NCI-H187 (cell line): ENCODE data around the gene CCDC70.
A peak's percentile ranks its signal among the peaks of the same experiment; 100 is the strongest.
"Not testable (repeated sequence)": the region's sequence is repeated elsewhere in the genome, so short reads cannot be mapped to it uniquely, and the experiment has no call there.

ENCODE experiments used
- DNase-seq, 2 experiments: peaks; one replicate each; lab custom pipeline; 2025; lab: John Stamatoyannopoulos, UW

The CCDC70 gene

DNA sequence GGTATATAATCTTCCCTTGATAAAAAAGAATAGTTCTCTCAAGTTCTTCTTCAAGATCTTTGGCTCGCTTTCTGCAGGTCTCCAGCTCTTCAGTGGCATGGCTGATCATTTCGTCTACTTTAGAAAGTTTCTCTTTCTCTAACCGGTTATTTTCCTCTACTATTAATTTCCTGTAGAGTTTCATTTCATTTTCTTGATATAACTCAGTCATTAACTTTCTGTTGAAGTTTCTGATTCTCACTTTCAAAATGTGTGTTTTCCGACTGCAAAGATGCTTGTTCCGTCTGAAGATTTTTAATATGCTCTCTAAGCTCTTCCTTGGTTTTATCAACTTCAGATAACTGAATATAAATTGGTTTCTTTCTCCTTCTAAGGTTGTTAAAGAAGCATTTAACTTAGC lies 47.5 kb downstream of the CCDC70 start:
- not testable (repeated sequence) for DNase-seq

DNA sequence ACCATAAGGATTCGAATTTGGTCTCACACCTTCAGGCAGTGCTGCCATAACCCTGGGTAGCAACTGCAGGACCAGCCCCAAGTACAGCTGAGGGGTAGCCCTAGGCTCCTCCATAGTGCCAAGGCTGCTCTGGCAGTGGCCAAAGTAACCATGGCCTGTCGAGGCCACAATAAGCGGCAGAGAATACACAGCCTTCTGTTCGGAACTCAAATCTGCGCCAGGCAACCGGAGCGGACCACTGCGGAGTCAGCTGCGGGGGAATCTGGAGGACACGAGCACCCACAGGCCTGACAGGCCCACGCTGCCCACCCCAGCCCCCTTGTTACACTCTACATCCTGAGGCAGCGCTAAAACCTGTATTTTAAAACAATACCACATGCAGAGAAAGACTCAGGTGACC lies 48.7 kb downstream of the CCDC70 start:
- no peak for DNase-seq

DNA sequence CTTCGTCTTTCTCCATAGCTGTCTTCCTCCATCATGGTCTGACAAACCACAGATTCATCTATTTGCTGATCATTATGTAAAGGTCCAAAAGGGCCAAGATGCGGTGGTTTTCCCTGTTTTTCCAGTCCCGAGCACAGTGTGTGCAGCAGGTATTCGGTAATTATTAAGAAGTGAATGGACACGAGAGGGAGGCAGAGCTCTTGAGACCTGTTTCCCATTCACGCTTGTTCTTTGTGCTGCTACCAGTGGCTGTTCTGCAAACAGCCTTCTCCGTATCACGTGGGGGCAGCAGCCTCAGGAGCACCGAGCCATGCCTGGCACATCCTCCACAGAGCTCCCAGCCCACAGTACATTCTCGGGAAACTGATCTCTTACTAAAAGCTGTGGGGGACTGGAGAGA lies 50.3 kb downstream of the CCDC70 start:
- peak in 1 of 2 experiments; percentile 30 for DNase-seq

DNA sequence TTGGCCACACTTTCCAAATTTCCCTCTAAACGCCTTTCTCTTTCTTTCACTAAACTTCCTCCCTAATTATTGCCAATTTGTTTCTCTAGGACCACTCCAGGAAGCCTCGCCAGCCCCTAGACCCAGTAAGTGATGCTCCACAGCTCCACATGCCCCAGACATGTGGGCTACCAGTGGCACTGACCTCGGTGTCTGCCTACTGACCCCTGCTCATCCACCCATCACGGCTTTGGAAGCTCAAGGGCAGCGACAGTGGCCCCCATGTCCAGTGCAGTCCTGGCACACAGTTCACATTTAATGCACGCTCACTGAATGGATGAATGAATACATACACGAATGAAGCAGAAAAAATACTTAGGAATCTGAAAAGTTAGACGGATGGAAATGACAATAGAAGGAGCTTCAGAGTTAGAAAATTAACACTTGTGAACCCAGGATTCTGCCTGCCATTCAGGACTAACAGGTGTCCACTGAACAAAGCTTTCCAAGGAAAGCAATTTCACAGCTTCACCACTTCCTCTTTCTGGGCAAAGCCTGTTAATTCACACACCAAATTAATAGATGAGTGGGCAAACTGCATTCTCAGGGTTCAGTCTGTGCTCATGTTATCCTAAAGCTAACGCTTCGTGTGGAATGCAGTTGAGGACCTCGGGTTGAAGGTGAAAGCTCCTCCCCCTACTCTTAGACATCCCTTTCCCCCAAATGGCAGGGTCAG lies 50.9 kb downstream of the CCDC70 start:
- no peak for DNase-seq

DNA sequence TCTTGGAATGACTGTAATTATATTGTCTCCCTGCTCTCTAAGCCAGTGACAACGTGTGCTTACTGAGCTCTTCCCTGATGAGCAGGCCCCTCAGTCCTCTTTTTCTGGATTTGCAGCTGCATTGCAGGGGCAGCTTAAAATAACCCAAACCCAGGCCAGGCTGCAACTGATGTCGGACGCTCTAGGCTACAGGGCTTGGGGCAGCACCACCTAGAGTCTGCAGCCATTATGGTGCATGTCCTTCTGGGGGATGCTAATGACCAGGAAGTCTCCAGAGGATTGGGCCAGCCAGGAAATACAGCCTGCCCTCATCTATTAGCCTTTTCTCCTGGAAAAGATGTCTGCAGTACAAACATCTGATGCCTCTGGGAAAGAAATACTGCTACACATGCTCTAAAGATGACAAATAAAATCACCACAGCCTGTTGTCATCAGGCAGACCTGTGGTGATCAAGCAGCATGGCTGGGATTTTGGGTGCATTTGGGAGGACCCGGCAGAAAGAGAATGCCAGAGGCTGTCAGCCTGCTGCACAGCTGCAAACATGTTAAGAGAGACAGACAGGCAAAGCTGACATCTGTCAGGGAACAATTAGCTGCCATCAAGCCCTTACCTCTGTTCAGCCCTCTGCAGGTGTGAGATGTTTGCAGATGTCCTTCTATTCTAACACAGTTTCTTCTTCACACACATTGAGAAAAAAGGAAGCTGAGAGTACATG lies 51.8 kb downstream of the CCDC70 start:
- DNase-seq, result no peak

DNA sequence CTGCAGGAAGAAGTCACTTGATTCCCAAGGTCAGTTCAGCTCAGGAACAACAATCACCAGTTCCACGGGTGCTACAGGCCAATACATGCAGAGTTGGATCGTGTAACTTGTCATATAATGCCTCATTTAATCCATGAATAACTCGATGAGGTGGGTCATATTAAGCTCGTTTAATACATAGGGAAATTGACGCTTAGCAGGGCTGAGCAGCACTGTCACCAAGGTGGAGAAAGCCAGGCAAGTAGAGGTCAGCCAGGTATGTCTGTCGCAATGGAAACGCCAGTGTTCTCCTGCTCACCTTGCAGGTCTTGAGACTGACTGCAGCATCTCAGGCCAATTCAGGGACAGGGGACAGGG lies 52.3 kb downstream of the CCDC70 start:
- DNase-seq, result peak in 1 of 2 experiments; percentile 62
